Right lobe of liver (tissue), 6 donors: ENCODE data around the gene ZNF552. TPM values are rescaled to one million over a fixed set of nuclear protein-coding genes. Genes with fewer than 3 reads are reported as not detected.

Experiments
- ATAC-seq, 4 donors: fragments of 200-7000 bp; cut with Tn5 transposase; one replicate each; pipeline ENCODE4 v1.9.1; 2020; ENCODE audit warnings: mild to moderate bottlenecking in 4 of 4, moderate library complexity in 4 of 4
- DNase-seq, 3 donors: peaks; one replicate each; pipeline ENCODE4 v3.0.0-alpha.2; 2020
- H3K27ac ChIP-seq, 3 donors: fragments of 200-600 bp; one replicate each; pipeline ENCODE4 v1.8.0; 2022
- H3K27me3 ChIP-seq, 2 donors: fragments of 200-600 bp; one replicate each; pipeline ENCODE4 v1.8.0; 2022
- H3K36me3 ChIP-seq, 4 donors: fragments of 200-600 bp; sonication (generic) in 1 of 4; one replicate each; pipeline versions ENCODE4 v1.5.1 to v1.8.0; 2017 to 2022; ENCODE audit warnings: control low read depth in 1 of 4
- H3K4me1 ChIP-seq, 4 donors: fragments of 200-600 bp; sonication (generic) in 1 of 4; one replicate each; pipeline versions ENCODE4 v1.5.1 to v1.8.0; 2017 to 2022; ENCODE audit warnings: control low read depth in 1 of 4
- H3K4me3 ChIP-seq, 3 donors: fragments of 200-600 bp; one replicate each; pipeline ENCODE4 v1.8.0; 2022
- H3K9me3 ChIP-seq, 4 donors: fragments of 200-600 bp; sonication (generic) in 1 of 4; one replicate each; pipeline versions ENCODE4 v1.5.1 to v1.8.0; 2017 to 2022; ENCODE audit warnings: control low read depth in 1 of 4
- POLR2A ChIP-seq: fragments of 450-650 bp; IDR thresholded peaks from one replicate; pipeline ENCODE4 v1.6.1; 2017; ENCODE audit warnings: antibody characterized with exemption, mild to moderate bottlenecking
- WGBS: methylation state at CpG from one replicate; pipeline ENCODE4 v1.1.6; 2018; ENCODE audit warnings: low coverage, low lambda C conversion rate; ENCODE audit not compliant: insufficient coverage; ENCODE audit errors: missing lambda C conversion rate; 5-methylcytosine and 5-hydroxymethylcytosine counted together
- intact Hi-C, 2 donors: fragments of 100-400 bp; cut with DNase I; formaldehyde crosslinking; loops; one replicate each; pipeline versions ENCODE4 v1.11.2 to v1.14.1; 2022
- total RNA-seq, 6 experiments: library from RNA; depleted of rRNA in 2 of 6; stranded (reverse); fragments of >200 nt in 2 of 6; fragmentation: NEBNext Ultra II Directional in 3 of 6; extraction: Animal tissue kit (Norgen Biotek cat#: 25700) in 3 of 6; gene quantifications; one replicate each; pipeline versions ENCODE4 v1.1.0 to v1.2.4, GENCODE V29; 2016 to 2023
- TF ChIP-seq, protein P1 (sequence below), 4 donors: fragments of 200-600 bp in 3 of 4; fragments of 450-650 bp in 1 of 4; IDR thresholded peaks; one replicate each; pipeline versions ENCODE4 v1.5.1 to v1.8.0; 2016 to 2022; ENCODE audit warnings: antibody characterized with exemption in 4 of 4, mild to moderate bottlenecking in 2 of 4
- donor health status: DM: no; HTN: yes; CAD: no.
- donor health status: DM: no; HTN: no; CAD: no.
- donor health status: DM: no; HTN: no; CAD: no.
- donor health status: DM: no; HTN: yes; CAD: no.
- donor health status: DM: no; HTN: yes; CAD: no.

ZNF552 gene
- total RNA-seq, 6 experiments from 2014 or later = 2.6 to 9.0 (median 4.9) TPM

DNA sequence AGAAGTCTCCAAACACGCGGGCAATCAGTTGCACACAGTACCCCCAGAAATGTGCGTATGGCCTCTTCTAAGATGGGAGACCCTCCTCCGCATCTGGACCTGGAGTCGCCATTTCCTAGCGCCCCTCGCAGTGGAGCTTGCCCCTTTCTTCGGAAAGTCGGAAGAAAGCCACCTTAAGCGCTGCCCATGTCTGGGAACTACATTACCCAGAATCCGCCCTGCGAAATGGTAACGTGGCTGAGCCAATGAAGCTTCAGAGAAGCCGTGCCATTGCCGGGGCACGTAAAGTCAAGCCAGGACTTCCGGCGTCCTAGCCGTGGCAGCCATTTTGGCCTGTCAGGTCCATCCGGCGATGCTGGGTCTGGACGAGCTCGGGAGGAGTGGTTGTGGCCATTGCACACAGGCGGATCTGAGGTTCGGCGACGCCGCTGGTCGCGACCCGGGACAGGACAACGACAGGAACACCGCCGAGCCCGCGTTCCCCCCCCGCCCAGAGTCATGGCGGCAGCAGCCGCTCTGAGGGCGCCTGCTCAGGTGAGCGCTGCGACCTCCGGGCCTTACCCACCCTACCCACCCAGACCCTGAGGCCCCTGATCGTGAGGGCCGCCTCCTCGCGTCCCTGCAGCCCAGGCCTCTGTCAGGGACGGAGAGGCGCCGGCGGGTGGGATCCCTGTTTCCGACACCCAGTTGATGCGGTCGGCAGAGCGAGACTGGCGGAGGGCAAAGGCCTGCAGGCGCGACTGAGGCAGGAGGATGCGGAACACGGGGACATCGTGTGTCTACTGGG is 45.2 kb downstream of the ZNF552 start, which contains the start of gene ZNF586:
Gene ZNF586 (plus strand): TSS at position 332 of the 787 bp plus-strand sequence. CDS start 167 bp downstream, at position 499.
- Histone ChIP-seq H3K9me3 (no peaks in the 10 kb centered on the region), H3K27me3 (no peaks in the 10 kb centered on the region), H3K4me3 (peak within 1 kb of the TSS; percentile 76 to 97 (median 82)), H3K4me1 (peaks cover 0 to 17% (median 4%) of the 10 kb centered on the region in 4 donors), H3K36me3 (peaks cover 0 to 1% (median 0%) of the 10 kb centered on the region in 4 donors), H3K27ac (peak within 1 kb of the TSS in 2 of 3 donors; percentile 59 to 62)
- peak; percentile 89 to 95 (median 93) for DNase-seq
- intact Hi-C loops = no loop called here
- TF ChIP-seq, protein P1, sequence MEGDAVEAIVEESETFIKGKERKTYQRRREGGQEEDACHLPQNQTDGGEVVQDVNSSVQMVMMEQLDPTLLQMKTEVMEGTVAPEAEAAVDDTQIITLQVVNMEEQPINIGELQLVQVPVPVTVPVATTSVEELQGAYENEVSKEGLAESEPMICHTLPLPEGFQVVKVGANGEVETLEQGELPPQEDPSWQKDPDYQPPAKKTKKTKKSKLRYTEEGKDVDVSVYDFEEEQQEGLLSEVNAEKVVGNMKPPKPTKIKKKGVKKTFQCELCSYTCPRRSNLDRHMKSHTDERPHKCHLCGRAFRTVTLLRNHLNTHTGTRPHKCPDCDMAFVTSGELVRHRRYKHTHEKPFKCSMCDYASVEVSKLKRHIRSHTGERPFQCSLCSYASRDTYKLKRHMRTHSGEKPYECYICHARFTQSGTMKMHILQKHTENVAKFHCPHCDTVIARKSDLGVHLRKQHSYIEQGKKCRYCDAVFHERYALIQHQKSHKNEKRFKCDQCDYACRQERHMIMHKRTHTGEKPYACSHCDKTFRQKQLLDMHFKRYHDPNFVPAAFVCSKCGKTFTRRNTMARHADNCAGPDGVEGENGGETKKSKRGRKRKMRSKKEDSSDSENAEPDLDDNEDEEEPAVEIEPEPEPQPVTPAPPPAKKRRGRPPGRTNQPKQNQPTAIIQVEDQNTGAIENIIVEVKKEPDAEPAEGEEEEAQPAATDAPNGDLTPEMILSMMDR (IDR thresholded peaks at IDR 0.05) = no peak
- no peak for TF ChIP-seq POLR2A
- ATAC-seq = peak; percentile 99
- 10% methylated on average over 22 of the region's 61 CpGs for WGBS

DNA sequence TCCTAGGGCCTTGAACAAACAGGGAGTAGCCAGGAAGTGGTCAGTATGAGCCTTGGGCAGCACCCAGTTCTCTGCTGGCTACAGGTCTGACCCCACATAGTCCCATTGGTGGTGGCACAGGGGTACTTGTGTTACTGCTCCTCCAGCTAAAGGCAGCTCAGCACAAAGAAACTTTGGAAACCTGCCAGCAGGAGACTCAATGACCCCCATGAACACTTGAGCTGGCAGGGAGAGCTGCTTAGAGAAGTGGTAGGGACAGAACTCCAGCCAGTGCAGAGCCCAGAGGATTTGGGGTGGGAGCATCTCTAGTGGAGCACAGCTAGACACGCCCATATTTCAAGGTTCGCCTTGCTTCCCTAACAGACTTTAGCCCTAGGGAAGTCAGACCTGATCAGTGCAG is 55.6 kb downstream of the ZNF552 start:
- H3K9me3 ChIP-seq = peaks cover 0 to 10% (median 1%) of the 10 kb centered on the region in 4 donors
- H3K36me3 ChIP-seq = peaks cover 0 to 42% (median 14%) of the 10 kb centered on the region in 4 donors
- H3K27ac ChIP-seq = no peak overlapping the region

DNA sequence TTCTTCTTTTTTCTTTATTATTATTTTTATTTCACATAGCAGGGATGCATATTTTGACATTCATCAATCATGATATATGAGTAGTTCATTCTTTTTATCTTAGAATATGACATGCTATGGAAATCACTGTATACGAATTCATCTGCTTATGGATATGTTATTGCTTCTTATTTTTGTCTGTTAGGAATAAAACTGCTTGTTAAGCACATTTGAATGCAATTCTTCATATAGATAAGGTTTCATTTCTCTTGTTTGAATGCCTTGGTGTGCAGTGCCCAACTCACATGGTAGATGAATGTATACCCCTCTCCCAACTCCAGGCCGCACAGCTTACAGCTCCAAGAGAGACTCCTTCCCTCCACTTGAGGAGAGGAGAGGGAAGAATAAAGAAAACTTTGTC is 56.8 kb downstream of the ZNF552 start:
- peaks cover 0 to 18% (median 3%) of the 10 kb centered on the region in 4 donors for H3K9me3 ChIP-seq
- no peak overlapping the region for H3K27ac ChIP-seq
- intact Hi-C loops = loop anchor here in 1 of 2 donors (10.0 kb wide), 1 partner anchor 67 kb away; no protein-coding TSS in a partner anchor
- 86% methylated on average over 1 of the region's 2 CpGs for WGBS
- H3K36me3 ChIP-seq = peaks cover 6 to 48% (median 25%) of the 10 kb centered on the region in 4 donors
- no peaks in the 10 kb centered on the region for H3K4me1 ChIP-seq
- no peaks in the 10 kb centered on the region for H3K27me3 ChIP-seq
- no peak overlapping the region for H3K4me3 ChIP-seq
- DNase-seq (no peak), ATAC-seq (no peak)
- TF ChIP-seq, protein P1 (IDR thresholded peaks at IDR 0.05) = no peak
- TF ChIP-seq POLR2A = no peak

More for the DNA sequence above, 55.6 kb downstream of the ZNF552 start:
- intact Hi-C loops = loop anchor here in 1 of 2 donors (10.0 kb wide), 1 partner anchor 66 kb away; no protein-coding TSS in a partner anchor
- TF ChIP-seq POLR2A = no peak
- TF ChIP-seq, protein P1 (IDR thresholded peaks at IDR 0.05) = no peak
- ATAC-seq (peak in 1 of 4 donors; percentile 24), DNase-seq (no peak)
- no peaks in the 10 kb centered on the region for H3K4me1 ChIP-seq
- no peaks in the 10 kb centered on the region for H3K27me3 ChIP-seq
- no peak overlapping the region for H3K4me3 ChIP-seq
- no CpG with 5 or more reads among the region's 2 CpGs for WGBS

Other genes with a start within 250 kb of the ZNF552 start
- gene ZNF416, start 236.0 kb downstream of the ZNF552 start, total RNA-seq = 1 to 10 TPM in 4 of 6 experiments, under 1 TPM in 2; 0.43 to 1.8 (median 1.2) TPM
- 1 to 10 TPM in 1 of 6 experiments, under 1 TPM in 5; 0.31 to 4.2 (median 0.39) TPM for gene ZIK1, start 230.8 kb downstream of the ZNF552 start, total RNA-seq
- gene ZNF530, start 215.0 kb downstream of the ZNF552 start, total RNA-seq = 1 to 10 TPM in 1 of 6 experiments, under 1 TPM in 5; 0.25 to 1.2 (median 0.49) TPM
- 1 to 10 TPM; 3.6 to 8.9 (median 5.0) TPM for gene ZNF134, start 200.7 kb downstream of the ZNF552 start, total RNA-seq
- gene ZNF211, start 181.7 kb downstream of the ZNF552 start, total RNA-seq = 1 to 10 TPM; 1.7 to 5.4 (median 3.9) TPM
- not detected for gene ZSCAN4, start 146.0 kb downstream of the ZNF552 start, total RNA-seq
- 1 to 10 TPM in 4 of 6 experiments, under 1 TPM in 2; 0.77 to 2.2 (median 1.4) TPM for gene ZNF551, start 132.9 kb downstream of the ZNF552 start, total RNA-seq
- 1 to 10 TPM in 1 of 6 experiments, under 1 TPM in 5; 0.31 to 1.2 (median 0.60) TPM for gene ZNF154, start 105.7 kb downstream of the ZNF552 start, total RNA-seq
- gene ZNF671, start 87.3 kb downstream of the ZNF552 start, total RNA-seq = 1 to 10 TPM; 1.1 to 2.5 (median 1.9) TPM
- gene ZNF776, start 68.1 kb downstream of the ZNF552 start, total RNA-seq = 10 to 100 TPM in 1 of 6 experiments, 1 to 10 TPM in 5; 3.7 to 11.6 (median 5.7) TPM
- 1 to 10 TPM; 4.0 to 8.4 (median 5.9) TPM for gene ZNF586, start 45.2 kb downstream of the ZNF552 start, total RNA-seq
- gene ZNF587B, start 15.4 kb upstream of the ZNF552 start, total RNA-seq = 10 to 100 TPM in 3 of 6 experiments, 1 to 10 TPM in 3; 7.2 to 13.1 (median 10.4) TPM
- gene ZNF587, start 34.9 kb upstream of the ZNF552 start, total RNA-seq = 10 to 100 TPM in 5 of 6 experiments, 1 to 10 TPM in 1; 5.2 to 20.2 (median 12.6) TPM
- 10 to 100 TPM in 3 of 6 experiments, 1 to 10 TPM in 3; 5.1 to 11.7 (median 8.7) TPM for gene ZNF814, start 74.1 kb upstream of the ZNF552 start, total RNA-seq
- 10 to 100 TPM in 3 of 6 experiments, 1 to 10 TPM in 3; 4.1 to 12.6 (median 7.8) TPM for gene ZNF417, start 101.7 kb upstream of the ZNF552 start, total RNA-seq
- 1 to 10 TPM; 1.0 to 3.7 (median 2.4) TPM for gene ZNF418, start 120.5 kb upstream of the ZNF552 start, total RNA-seq
- 1 to 10 TPM in 2 of 6 experiments, under 1 TPM in 4; 0.50 to 1.6 (median 0.75) TPM for gene ZNF256, start 132.8 kb upstream of the ZNF552 start, total RNA-seq
- gene C19orf18, start 159.6 kb upstream of the ZNF552 start, total RNA-seq = under 1 TPM in 3 of 6 experiments, not detected in 3; 0.24 to 0.88 (median 0.39) TPM
- 1 to 10 TPM; 3.1 to 7.1 (median 5.0) TPM for gene ZNF606, start 187.9 kb upstream of the ZNF552 start, total RNA-seq
- not detected for gene ZSCAN1, start 219.1 kb upstream of the ZNF552 start, total RNA-seq
- under 1 TPM; 0.12 to 0.71 (median 0.32) TPM for gene ZNF135, start 244.4 kb upstream of the ZNF552 start, total RNA-seq